ENCODE data around the gene SEC11A. TPM values are rescaled to one million over a fixed set of nuclear protein-coding genes. Genes with fewer than 3 reads are reported as not detected.
"Not testable (repeated sequence)": the region's sequence is repeated elsewhere in the genome, so short reads cannot be mapped to it uniquely, and the experiment has no call there.

SEC11A gene
- total and polyA plus RNA-seq, 7 experiments from 2014 or later = 54.3 to 136 (median 83.6) TPM

- intact Hi-C loops (cut with micrococcal nuclease) = no loop called here
Observed at GRCh38 chr15:84643838-84644237, 72.1 kb downstream of the SEC11A start.

GRCh38 chr15:84642640-84643039 is 73.3 kb downstream of the SEC11A start:
- ChIA-PET POLR2A (interaction anchor here (0.7 to 1.9 kb wide), 6 partner anchors 9 to 175 kb away, joined by 3 to 8 read pairs (median 4); partner anchors contain the start of genes SEC11A and WDR73), CTCF (interaction anchor here (0.6 kb wide), 2 partner anchors 23 to 394 kb away, joined by 3 to 5 read pairs; no protein-coding TSS in a partner anchor)
- H3K4me3 ChIP-seq (ENCODE audit: low read length); H3K27me3 Mint-ChIP-seq; intact Hi-C loops (cut with micrococcal nuclease); H3K27me3 ChIP-seq (ENCODE audit: control insufficient read depth in 2 of 2, insufficient read depth in 2 of 2, low read length in 2 of 2); H3K27ac ChIP-seq (ENCODE audit: low read depth, low read length); H3K9me3 Mint-ChIP-seq; H3K9me3 ChIP-seq (ENCODE audit: control insufficient read depth in 2 of 3, low read length in 3 of 3); DNase-seq; ATAC-seq; H3K4me3 Mint-ChIP-seq; H3K4me1 ChIP-seq (ENCODE audit: control insufficient read depth in 2 of 2, insufficient read depth in 2 of 2, low read length in 2 of 2): not testable (repeated sequence)
- H3K36me3 ChIP-seq (ENCODE audit: control insufficient read depth in 2 of 3, insufficient read depth in 3 of 3, low read length in 3 of 3) = peaks cover 4 to 89% (median 20%) of the 10 kb centered on the region in 3 experiments
- H3K4me1 Mint-ChIP-seq = peaks cover 5 to 16% (median 7%) of the 10 kb centered on the region in 7 donors
- H3K36me3 Mint-ChIP-seq = peaks cover 5 to 50% (median 21%) of the 10 kb centered on the region in 5 donors
- peak overlapping the region in 3 of 9 donors; percentile 43 to 65 (median 60) for H3K27ac Mint-ChIP-seq

More at GRCh38 chr15:84643838-84644237, 72.1 kb downstream of the SEC11A start:
- H3K4me1 Mint-ChIP-seq = peaks cover 6 to 17% (median 7%) of the 10 kb centered on the region in 7 donors
- Histone ChIP-seq H3K4me1 (ENCODE audit: control insufficient read depth in 2 of 2, insufficient read depth in 2 of 2, low read length in 2 of 2) (no peaks in the 10 kb centered on the region), H3K4me3 (ENCODE audit: low read length) (no peak overlapping the region), H3K36me3 (ENCODE audit: control insufficient read depth in 2 of 3, insufficient read depth in 3 of 3, low read length in 3 of 3) (peaks cover 16 to 93% (median 22%) of the 10 kb centered on the region in 3 experiments), H3K9me3 (ENCODE audit: control insufficient read depth in 2 of 3, low read length in 3 of 3) (no peaks in the 10 kb centered on the region), H3K27me3 (ENCODE audit: control insufficient read depth in 2 of 2, insufficient read depth in 2 of 2, low read length in 2 of 2) (no peaks in the 10 kb centered on the region), H3K27ac (ENCODE audit: low read depth, low read length) (no peak overlapping the region)
- no peaks in the 10 kb centered on the region for H3K27me3 Mint-ChIP-seq
- H3K36me3 Mint-ChIP-seq = peaks cover 8 to 52% (median 24%) of the 10 kb centered on the region in 5 donors
- ChIA-PET CTCF (interaction anchor here (1.4 kb wide), 1 partner anchor 8 kb away, joined by 3 read pairs; no protein-coding TSS in a partner anchor), POLR2A (interaction anchor here (1.2 to 1.9 kb wide), 2 partner anchors 8 to 12 kb away, joined by 3 to 8 read pairs; no protein-coding TSS in a partner anchor)
- H3K9me3 Mint-ChIP-seq = peaks cover 0 to 1% (median 0%) of the 10 kb centered on the region in 11 donors
- no peak for ATAC-seq
- no peak overlapping the region for H3K4me3 Mint-ChIP-seq
- H3K27ac Mint-ChIP-seq = peak overlapping the region in 3 of 9 donors; percentile 26 to 47 (median 34)
- DNase-seq = no peak

- H3K9me3 ChIP-seq (ENCODE audit: control insufficient read depth in 2 of 3, low read length in 3 of 3); CTCF ChIA-PET; DNase-seq; H3K4me3 Mint-ChIP-seq; H3K4me3 ChIP-seq (ENCODE audit: low read length); intact Hi-C loops (cut with micrococcal nuclease); H3K4me1 ChIP-seq (ENCODE audit: control insufficient read depth in 2 of 2, insufficient read depth in 2 of 2, low read length in 2 of 2); H3K9me3 Mint-ChIP-seq; H3K27me3 Mint-ChIP-seq; H3K27ac ChIP-seq (ENCODE audit: low read depth, low read length); H3K27me3 ChIP-seq (ENCODE audit: control insufficient read depth in 2 of 2, insufficient read depth in 2 of 2, low read length in 2 of 2); ATAC-seq: not testable (repeated sequence)
- Mint-ChIP-seq H3K36me3 (peaks cover 5 to 49% (median 21%) of the 10 kb centered on the region in 5 donors), H3K4me1 (peaks cover 5 to 15% (median 7%) of the 10 kb centered on the region in 7 donors), H3K27ac (peak overlapping the region in 2 of 9 donors; percentile 17 to 38)
- POLR2A ChIA-PET = interaction anchor here (1.9 kb wide), 1 partner anchor 11 kb away, joined by 7 read pairs; the partner anchor contains the start of gene WDR73
- H3K36me3 ChIP-seq (ENCODE audit: control insufficient read depth in 2 of 3, insufficient read depth in 3 of 3, low read length in 3 of 3) = peaks cover 3 to 84% (median 19%) of the 10 kb centered on the region in 3 experiments
Observed at GRCh38 chr15:84641871-84642270, 74.1 kb downstream of the SEC11A start.

- peak overlapping the region; percentile 6 to 87 (median 63) for H3K27ac Mint-ChIP-seq
- CTCF ChIA-PET = interaction anchor here (1.1 to 1.8 kb wide), 4 partner anchors 16 to 51 kb away, joined by 3 to 9 read pairs (median 5); no protein-coding TSS in a partner anchor
- intact Hi-C loops (cut with micrococcal nuclease) = loop anchor here (1.0 kb wide), 2 partner anchors 40 to 50 kb away; no protein-coding TSS in a partner anchor
- POLR2A ChIA-PET = interaction anchor here (0.7 to 8.4 kb wide), 6 partner anchors 10 to 109 kb away, joined by 3 to 115 read pairs (median 6); partner anchors contain the start of genes WDR73 and ZSCAN2
- peak overlapping the region; percentile 44 for H3K27ac ChIP-seq (ENCODE audit: low read depth, low read length)
- H3K27me3 ChIP-seq (ENCODE audit: control insufficient read depth in 2 of 2, insufficient read depth in 2 of 2, low read length in 2 of 2) = no peaks in the 10 kb centered on the region
- H3K36me3 ChIP-seq (ENCODE audit: control insufficient read depth in 2 of 3, insufficient read depth in 3 of 3, low read length in 3 of 3) = peaks cover 3 to 53% (median 19%) of the 10 kb centered on the region in 3 experiments
- no peaks in the 10 kb centered on the region for H3K27me3 Mint-ChIP-seq
- H3K9me3 ChIP-seq (ENCODE audit: control insufficient read depth in 2 of 3, low read length in 3 of 3) = no peaks in the 10 kb centered on the region
- peaks cover 15 to 33% (median 29%) of the 10 kb centered on the region in 7 donors for H3K4me1 Mint-ChIP-seq
- peak overlapping the region in 4 of 10 donors; percentile 4 to 59 (median 44) for H3K4me3 Mint-ChIP-seq
- DNase-seq (peak in 3 of 9 donors; percentile 24 to 40 (median 35)), ATAC-seq (no peak)
- peaks cover 5 to 35% (median 15%) of the 10 kb centered on the region in 5 donors for H3K36me3 Mint-ChIP-seq
- peaks cover 0 to 1% (median 0%) of the 10 kb centered on the region in 11 donors for H3K9me3 Mint-ChIP-seq
- no peak overlapping the region for H3K4me3 ChIP-seq (ENCODE audit: low read length)
- H3K4me1 ChIP-seq (ENCODE audit: control insufficient read depth in 2 of 2, insufficient read depth in 2 of 2, low read length in 2 of 2) = peaks cover 13 to 19% of the 10 kb centered on the region in 2 donors
Observed at GRCh38 chr15:84638103-84638502, 77.8 kb downstream of the SEC11A start.

GRCh38 chr15:84634228-84634837 is 81.6 kb downstream of the SEC11A start:
- Mint-ChIP-seq H3K27me3 (no peaks in the 10 kb centered on the region), H3K4me3 (peak overlapping the region; percentile 84 to 99 (median 92)), H3K9me3 (peaks cover 0 to 2% (median 0%) of the 10 kb centered on the region in 11 donors), H3K27ac (peak overlapping the region; percentile 66 to 94 (median 81)), H3K36me3 (peaks cover 5 to 22% (median 12%) of the 10 kb centered on the region in 5 donors), H3K4me1 (peaks cover 23 to 58% (median 53%) of the 10 kb centered on the region in 7 donors)
- Histone ChIP-seq H3K4me3 (ENCODE audit: low read length) (peak overlapping the region; percentile 96), H3K36me3 (ENCODE audit: control insufficient read depth in 2 of 3, insufficient read depth in 3 of 3, low read length in 3 of 3) (peaks cover 0 to 15% (median 9%) of the 10 kb centered on the region in 3 experiments), H3K9me3 (ENCODE audit: control insufficient read depth in 2 of 3, low read length in 3 of 3) (no peaks in the 10 kb centered on the region), H3K4me1 (ENCODE audit: control insufficient read depth in 2 of 2, insufficient read depth in 2 of 2, low read length in 2 of 2) (peaks cover 26 to 40% of the 10 kb centered on the region in 2 donors), H3K27me3 (ENCODE audit: control insufficient read depth in 2 of 2, insufficient read depth in 2 of 2, low read length in 2 of 2) (no peaks in the 10 kb centered on the region), H3K27ac (ENCODE audit: low read depth, low read length) (peak overlapping the region; percentile 78)
- ATAC-seq (no peak), DNase-seq (peak in 3 of 9 donors; percentile 20 to 30 (median 28))
- ChIA-PET CTCF (interaction anchor here (1.2 to 2.1 kb wide), 6 partner anchors 14 to 46 kb away, joined by 3 to 10 read pairs (median 6); partner anchors contain the start of genes WDR73 and ZSCAN2), POLR2A (interaction anchor here (0.6 to 8.4 kb wide), 20 partner anchors 9 to 408 kb away, joined by 3 to 115 read pairs (median 4); partner anchors contain the start of genes NMB, SEC11A, WDR73 and ZSCAN2)
- intact Hi-C loops (cut with micrococcal nuclease) = loop anchor here (1.0 kb wide), 2 partner anchors 46 to 113 kb away; no protein-coding TSS in a partner anchor

Measured in naive thymus-derived CD4-positive, alpha-beta T cell (primary cell).